HG02571 (cell line): Measurements from ENCODE around the gene SF3B3.
"Not testable (repeated sequence)": the region's sequence is repeated elsewhere in the genome, so short reads cannot be mapped to it uniquely, and the experiment has no call there.

ENCODE experiments used
- ATAC-seq: cut with Tn5 transposase; IDR thresholded peaks from one replicate; pipeline ENCODE4 v1.9.1; 2021; ENCODE audit warnings: mild to moderate bottlenecking, moderate library complexity; ENCODE audit not compliant: unreplicated experiment

The SF3B3 gene

DNA sequence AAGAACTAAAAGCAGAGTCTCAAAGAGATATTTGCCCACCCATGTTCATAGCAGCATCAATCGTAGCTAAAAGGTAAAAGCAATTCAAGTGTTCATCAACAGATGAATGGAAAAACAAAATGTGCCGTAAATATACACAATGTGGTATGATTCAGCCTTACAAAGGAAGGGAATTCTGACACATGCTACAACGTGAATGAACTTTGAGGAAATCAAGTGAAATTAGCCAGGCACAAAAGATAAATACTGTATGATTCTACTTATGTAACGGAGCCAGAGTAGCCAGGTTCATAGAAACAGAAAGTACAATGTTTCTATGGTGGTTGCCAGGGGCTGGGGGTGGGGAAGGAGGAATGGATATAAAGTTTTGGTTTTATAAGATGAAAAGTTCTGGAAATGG is 64.9 kb downstream of the SF3B3 start:
- no peak for ATAC-seq

DNA sequence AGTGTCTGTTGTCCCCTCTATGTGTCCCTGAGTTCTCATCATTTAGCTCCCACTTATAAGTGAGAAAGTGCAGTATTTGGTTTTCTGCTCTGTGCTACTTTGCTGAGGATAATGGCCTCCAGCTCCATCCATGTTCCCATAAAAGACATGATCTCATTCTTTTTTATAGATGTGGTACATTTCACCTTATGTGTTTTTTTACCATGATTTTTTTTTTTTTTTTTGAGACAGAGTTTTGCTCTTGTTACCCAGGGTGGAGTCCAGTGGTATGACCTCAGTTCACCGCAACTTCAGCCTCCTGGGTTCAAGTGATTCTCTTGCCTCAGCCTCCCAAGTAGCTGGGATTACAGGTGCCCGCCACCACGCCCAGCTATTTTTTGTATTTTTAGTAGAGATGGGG is 65.8 kb downstream of the SF3B3 start:
- not testable (repeated sequence) for ATAC-seq

DNA sequence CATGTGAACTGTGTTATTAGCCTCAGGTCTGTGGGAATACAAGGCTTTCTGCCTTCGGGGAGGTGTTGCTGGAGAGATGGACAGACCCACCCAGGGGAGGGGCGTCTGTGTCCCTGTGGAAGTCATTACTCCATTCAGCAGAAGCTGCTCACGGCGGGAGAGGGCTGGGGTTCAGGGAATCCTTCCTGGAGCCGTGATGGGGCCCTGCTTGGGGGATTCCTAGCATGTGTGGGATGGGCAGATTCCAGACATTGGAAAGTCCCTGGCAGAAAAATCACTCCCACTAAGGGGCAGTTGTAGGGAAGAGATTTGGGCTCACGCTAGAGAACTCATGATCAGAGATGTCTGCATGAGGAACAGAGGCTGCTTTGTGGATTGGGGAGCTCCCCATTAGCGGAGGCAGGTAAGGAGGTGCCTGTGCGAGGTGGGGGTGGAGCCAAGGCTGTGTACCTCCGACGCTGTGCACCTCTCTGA is 66.4 kb downstream of the SF3B3 start:
- ATAC-seq, result no peak

DNA sequence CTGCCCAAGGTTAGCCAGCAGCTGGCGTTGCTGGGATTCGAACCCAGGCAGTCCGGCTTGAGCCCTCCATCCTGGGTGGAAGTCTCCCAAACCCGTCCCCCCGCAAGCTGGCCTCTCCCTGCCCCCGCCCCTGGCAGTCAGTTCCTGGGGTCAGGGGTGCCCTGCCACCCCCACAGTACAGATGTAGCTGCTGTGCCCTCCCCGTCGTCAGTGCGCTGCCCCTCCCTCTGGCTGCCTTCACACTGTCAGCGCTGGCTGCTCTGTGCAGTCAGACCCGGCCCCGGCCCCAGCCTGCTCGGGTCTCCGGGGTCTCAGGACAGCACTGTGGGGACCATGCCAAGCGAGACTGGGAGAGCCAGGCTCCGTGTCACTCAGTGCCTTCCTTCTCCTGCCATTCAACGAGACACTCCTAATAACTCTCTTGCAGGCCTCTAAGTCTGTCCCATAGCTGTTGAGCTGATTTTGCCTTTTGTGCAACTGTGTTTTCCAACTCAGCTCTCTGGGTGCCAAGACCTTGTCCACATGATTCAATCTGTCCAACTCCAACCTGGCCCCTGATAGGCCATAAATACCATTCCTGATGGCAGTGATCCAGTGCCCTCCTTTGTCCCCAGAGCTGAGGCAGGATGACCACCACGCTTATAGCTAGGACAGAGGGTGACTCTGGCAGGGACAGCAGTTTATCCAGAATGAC is 67.3 kb downstream of the SF3B3 start:
- ATAC-seq, result no peak

DNA sequence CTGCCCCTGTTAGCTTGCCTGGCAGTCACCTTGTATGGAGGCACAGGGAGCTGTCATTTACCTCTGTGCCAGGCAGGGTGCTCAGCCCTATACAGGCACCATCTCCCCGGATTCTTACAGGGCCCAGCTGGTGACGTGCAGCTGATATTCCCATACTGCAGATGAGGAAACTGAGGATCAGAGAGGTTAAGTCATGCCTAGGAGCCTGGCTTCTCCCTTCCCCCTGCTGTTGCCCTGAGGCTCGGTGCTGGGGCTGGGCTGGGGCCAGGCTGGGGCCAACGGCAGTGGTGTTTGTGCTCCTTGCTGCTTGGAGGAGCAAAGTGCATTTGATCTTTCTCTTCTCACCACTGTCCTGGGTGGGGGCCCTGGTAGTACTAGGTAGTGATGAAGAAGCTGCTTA is 68.0 kb downstream of the SF3B3 start:
- no peak for ATAC-seq

DNA sequence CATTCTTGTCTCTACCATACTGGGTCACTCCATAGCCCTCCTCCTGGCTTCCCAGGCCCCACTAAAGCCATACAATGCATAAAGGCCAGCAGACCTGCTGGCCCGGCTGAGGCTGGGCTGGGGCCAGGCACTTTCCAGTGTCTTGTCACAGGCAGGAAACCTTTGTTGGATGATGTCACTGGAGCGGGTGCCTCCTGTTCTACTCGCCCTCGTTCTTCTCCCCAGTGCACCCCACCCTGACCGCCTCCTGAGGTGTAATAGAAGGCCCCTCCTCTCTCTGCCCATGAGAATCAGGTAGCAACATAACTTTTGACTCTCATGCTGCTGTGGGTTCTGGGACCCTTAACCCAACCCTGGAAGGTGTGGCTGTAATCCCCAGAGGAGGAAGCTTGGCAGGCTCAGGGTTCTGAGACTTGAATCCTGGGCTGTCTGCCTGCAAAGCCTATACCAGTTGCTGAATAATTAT is 68.5 kb downstream of the SF3B3 start:
- ATAC-seq, result no peak

DNA sequence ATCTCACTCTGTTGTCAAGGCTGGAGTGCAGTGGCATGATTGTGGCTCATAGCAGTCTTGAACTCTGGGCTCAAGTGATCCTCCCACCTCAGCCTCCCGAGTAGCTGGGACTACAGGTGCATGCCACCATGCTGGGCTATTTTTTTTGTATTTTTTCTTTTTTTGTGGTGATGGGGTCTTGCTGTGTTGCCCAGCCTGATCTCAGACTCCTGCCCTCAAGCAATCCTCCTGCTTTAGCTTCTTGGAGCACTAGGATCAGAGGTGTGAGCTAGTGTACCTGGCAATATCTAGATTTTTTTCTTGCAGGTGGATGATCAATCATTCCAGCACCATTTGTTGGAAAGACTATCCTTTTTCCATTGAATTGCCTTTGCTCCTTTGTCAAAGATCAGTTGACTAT is 69.9 kb downstream of the SF3B3 start:
- no peak for ATAC-seq

DNA sequence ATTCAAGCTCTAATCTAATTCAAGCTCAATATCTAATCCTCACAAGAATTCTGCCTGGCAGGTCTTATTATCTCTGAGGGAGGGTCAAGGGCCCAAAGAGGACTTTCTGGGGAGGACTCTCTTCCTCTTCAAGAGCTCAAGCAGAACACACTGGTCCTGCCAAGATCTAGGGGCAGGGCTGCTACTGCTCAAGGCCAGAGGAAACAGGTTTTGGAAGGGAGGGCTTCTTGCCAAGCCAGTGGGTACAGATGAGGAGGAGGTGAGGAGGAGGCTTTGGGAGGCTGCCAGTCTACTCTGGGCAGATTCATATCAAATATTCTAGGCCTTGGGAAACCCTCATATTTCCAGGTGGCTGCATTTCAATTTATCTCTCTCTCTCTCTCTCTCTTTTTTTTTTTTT is 71.0 kb downstream of the SF3B3 start:
- ATAC-seq, result no peak

DNA sequence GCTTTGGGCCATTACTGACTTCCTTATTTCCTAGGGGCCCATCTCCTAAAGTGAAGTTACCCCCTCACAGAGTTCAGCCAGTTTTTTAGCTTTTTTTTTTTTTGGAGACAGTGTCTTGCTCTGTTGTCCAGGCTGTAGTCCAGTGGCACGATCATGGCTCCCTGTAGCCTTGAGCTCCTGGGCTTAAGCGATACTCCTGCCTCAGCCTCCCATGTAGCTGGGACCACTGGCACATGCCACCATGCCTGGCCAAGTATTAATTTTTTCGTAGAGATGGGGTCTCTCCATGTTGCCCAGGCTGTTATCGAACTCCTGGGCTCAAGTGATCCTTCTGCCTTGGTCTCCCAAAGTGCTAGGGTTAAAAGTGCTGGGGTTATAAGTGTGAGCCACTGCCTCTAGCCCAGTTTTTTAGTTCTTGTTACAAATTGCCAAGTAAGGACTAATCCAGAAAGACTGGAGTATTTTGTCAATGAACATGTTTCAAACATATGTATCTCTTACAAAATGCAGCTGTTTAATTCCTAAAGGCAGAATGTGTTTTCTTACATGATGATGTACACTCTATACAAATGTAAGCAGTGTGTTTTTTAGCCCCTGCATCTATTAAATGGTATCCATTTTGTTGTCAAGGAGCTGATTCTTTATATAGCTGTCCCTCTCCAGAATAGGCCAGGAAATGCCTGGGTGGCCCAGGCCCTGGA is 73.7 kb downstream of the SF3B3 start:
- no peak for ATAC-seq

DNA sequence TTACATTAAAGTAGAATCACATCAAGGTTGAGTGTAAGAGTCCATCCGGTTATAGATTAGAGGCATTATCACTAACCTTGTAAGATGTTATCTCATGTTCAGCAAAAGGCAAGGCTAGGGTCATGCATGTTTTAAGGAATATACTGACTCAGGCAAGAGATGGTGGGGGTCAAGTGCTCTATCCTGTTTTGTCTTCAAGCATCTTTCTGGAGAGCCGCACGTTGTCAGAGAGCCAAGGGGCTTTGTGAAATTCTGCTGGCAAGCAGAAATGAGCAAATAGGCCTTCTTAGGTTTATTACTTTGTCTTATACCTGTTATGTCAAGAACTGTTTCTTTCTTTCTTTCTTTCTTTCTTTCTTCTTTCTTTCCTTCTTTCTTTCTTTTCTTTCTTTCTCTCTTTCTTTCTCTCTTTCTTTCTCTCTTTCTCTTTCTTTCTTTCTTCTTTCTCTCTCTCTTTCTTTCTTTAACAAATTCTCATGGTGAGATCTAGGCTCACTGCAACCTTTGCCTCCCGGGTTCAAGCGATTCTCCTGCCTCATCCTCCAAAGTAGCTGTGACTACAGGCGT is 75.4 kb downstream of the SF3B3 start:
- ATAC-seq, result no peak

DNA sequence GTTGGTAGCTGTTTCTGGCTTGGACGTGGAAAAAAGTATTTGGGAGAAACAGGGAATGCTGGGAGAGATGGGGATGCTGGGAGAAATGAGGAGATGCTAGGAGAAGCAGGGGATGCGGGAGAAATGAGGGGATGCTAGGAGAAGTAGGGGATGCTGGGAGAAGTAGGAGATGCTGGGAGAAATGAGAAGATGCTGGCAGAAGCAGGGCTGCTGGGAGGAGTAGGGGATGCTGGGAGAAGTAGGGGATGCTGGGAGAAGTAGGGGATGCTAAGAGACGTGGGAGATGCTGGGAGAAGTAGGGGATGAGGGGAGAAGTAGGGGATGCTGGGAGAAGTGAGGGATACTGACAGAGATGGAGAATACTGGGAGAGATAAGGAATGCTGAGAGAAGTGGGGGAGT is 77.1 kb downstream of the SF3B3 start:
- no peak for ATAC-seq

DNA sequence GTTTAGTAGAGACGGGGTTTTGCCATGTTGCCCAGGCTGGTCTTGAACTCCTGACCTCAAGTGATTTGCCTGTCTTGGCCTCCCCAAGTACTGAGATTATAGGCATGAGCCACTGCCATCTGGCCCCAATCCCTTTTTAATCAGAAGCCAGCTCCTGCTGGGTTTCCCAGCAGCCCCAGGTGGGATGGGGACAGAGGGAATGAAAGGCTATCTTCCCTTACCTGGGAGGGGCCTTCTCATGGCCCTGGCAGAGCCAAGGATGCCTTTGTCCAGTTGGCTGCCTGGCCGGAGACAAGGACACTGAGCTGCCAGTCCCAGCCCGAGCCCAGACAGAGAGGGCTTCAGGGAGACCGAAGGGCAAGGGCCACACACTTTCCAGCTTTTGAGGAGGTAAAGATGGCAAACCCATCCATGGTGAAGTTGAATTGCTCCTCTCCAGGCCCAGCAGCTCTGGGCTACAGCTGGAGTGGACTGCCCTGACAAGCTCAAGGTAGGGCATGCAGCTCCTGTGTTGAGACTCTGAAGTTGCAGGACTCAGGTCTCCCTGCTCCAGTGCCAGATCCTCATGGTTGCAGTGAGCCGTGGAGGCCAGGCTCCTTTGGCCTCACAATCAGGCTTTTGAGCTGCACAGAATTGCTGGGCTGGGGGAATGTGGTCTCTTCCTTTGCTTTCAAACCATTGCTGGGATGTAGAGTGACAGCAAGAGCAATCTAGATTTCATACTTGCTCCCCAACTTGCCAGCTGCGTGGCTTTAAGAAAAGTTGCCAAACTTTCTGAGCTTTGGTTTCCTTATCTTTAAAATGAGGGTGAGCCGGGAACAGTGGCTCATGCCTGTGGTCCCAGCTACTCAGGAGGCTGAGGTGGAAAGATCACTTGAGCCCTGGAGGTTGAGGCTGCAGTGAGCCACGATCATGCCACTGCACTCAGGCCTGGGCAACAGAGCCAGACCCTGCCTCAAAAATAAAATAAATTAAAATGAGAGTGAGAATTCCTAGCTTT is 78.3 kb downstream of the SF3B3 start:
- no peak for ATAC-seq

DNA sequence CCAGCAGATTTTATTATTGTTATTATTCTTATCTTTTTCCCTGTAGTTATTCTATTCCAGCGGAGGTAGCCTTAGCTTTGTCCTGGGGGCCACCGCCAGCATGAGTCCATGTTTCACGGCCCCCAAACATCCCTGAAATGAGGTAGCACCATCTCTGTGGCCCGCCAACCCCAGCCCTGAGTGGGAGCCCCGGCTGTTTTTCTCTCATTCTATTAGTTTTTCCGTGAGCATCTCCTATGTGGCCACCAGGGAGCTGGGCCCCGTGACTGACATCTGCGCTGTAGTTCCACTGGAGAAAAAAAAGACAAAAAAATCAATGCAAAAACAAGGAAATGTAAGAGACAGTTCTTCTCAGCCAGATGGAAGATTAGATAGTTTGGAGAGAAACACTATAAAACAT is 79.2 kb downstream of the SF3B3 start:
- ATAC-seq, result no peak

DNA sequence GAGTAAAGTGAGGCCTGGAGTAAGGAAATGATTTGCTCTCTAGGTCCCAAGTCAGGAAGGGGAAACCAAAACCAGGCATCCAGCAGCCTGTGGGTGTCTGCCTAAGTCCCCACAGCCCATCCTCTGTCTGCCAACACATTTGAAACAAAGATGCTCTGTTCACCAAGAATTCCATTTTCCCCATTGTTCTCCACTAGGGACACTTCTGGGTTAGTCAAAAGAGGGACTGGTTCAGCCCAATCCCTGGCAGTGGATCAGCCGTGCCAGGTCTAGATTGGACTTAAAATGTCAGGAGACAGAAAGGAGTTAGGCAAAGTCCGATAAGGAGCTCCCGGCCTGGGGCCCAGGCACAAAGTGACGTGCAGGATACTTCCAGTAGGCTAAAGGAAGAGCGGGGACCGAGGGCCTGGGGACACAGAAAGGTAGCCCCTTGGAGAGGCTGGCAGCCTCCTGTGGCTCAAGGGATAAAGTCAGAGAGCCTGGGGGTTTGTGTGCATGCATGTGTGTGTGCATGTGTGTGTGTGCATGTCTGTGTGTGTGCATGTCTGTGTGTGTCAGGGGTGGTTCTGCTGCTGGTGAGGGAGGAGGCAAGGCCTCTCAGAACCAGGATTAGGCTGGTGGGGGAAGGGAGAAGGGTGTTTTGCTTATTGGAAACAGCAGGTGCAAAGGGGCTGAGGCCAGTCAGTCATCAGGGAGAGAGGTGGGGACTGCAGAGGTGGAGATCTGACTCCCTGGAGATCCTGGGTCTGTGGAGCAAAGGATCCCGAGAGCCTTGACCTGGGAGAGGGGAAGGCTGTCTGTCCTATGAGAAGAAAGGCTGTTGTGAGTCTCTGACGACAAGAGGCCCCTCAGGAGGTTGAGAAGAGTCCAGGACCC is 81.0 kb downstream of the SF3B3 start:
- ATAC-seq, result no peak

DNA sequence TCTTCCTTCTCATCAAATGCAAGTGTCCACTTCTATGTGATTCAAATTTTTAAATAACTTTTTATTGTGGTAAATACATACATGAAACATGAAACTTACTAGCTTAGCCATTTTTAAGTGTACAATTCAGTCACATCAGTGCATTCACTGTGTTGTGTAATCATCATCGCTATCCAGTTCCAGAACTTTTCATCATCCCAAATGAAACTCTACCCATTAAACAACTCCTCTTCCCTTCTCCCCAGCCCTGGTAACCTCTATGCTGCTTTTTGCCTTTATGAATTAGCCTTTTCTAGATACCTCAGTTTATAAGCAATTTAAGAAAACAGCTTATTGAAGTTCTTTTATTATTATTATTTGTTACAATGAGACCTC is 81.7 kb downstream of the SF3B3 start:
- ATAC-seq, result no peak

DNA sequence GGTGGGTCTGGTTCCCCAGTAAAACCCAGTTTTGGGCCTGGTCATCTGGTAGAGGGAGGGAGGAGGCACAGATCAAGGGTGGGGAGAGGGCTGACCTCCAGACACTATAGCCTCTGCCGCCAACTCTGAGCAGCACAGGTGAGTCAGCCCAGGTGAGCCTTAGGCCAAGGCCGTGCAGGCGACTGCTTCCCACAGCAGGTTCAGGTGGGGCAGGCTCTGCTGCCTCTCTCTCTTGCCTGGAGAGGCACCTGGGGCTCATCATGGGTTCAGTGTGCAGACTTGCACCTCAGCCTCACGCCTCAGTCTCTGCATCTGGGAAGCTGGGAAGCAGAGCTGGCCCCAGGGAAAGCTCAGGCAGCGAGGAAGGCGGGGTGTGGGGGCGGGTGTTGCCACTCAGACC is 84.9 kb downstream of the SF3B3 start:
- no peak for ATAC-seq

DNA sequence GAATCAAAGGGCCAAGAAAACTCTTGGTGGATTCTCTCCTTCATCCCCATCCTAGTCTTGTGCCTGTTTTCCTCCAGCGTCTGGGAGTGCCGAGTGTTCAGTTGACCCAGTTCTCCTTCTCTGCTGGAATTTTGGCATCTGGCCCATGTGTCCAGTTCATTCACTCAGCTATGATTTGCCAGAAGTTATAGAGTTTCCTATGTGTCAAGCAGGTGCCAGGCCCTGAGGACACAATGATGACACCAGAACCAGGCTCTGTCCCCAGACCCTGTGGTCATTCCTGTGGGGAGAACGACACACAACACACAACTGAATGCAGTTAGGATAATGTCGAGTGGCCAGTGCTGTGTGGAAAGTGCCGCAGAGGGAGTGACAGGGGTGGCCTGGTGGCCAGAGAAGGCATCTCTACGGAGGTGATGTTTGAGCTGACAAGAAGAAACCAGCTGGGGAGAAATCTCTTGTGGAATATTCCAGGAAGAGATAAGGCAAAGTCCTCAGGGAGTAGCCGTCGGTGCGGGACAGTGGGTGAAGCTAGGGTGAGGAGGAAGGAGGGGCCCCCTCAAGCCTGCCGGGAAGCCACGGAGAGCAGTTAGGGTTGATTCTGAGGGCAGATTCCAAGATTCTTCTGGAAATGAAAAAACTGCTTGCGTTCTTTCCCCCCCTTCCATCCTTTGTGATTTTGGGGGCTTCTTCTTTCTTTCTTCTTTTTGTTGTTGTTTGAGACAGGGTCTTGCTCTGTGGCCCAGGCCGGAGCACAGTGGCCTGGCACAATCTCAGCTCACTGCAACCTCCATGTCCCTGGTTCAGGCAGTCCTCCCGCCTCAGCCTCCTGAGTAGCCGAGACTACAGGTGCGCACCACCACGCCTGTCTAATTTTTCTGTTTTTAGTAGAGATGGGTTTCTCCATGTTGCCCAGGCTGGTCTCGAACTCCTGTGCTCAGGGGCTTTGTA is 86.9 kb downstream of the SF3B3 start:
- no peak for ATAC-seq

DNA sequence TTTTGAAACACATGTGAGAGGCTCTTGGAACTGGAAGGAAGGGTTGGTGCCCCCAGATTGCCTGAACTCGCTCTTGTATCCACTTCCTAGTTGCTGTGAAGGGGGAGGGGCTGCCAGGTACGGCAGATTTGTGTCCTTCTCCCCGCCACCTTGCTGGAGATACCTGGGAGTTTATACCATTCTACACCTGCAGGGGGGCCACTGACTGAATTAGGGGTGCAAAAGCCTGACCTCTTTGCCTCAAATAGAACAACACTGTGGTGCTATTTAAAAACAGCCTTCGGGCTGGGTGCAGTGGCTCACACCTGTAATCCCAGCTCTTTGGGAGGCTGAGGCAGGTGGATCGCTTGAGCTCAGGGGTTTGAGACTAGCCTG is 87.6 kb downstream of the SF3B3 start:
- no peak for ATAC-seq

DNA sequence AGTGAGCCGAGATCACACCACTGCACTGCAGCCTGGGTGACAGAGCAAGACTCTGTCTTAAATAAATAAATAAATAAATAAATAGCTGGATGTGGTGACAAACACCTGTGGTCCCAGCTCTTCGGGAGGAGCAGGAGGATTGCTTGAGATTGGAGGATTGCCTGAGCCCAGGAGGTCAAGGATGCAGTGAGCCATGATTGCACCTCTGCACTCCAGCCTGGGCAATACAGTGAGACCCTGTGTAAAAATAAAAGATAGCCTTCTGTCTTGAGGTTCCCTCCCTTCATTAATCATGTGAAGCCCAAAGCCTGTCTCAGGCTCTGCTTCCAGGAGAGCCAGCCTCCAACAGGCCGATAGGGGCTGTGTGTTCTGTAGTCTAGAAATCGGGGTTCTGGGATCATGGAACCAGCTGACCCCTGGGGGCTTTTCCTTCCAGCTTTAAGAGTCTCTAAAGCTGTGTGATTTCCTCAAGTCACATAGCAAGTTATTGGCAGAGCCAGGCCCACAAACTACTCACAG is 88.2 kb downstream of the SF3B3 start:
- no peak for ATAC-seq
